Endothelial cell of umbilical vein (primary cell): ENCODE measurements around the gene IQCE. TPM values are rescaled to one million over a fixed set of nuclear protein-coding genes. Genes with fewer than 3 reads are reported as not detected.

Experiments
- BruUV-seq: library from RNA; stranded (reverse); fragments of 400-500 nt; replicated peaks from 2 replicates; lab custom pipeline; 2021; lab: Mats Ljungman, UMichigan
- CTCF ChIA-PET: fragments of 300-600, 350-600 bp; sonication (Branson Sonifier 250); formaldehyde crosslinking; loops from one replicate; lab custom pipeline; 2021; ENCODE audit warnings: antibody characterized with exemption, inconsistent platforms; lab: Charles Lee
- POLR2A ChIA-PET: fragments of 300-600, 350-600 bp; sonication (Branson Sonifier 250); formaldehyde crosslinking; loops from one replicate; lab custom pipeline; 2021; ENCODE audit warnings: antibody characterized with exemption, inconsistent platforms; lab: Charles Lee
- DNase-seq: peaks from one replicate; pipeline ENCODE4 v3.0.0-alpha.2; 2011; ENCODE audit warnings: low read depth, low spot score
- FAIRE-seq: peaks from 2 replicates; lab custom pipeline; 2011; peaks lifted over from hg19 to GRCh38; lab: Jason Lieb, UNC
- H2AFZ ChIP-seq: 2 replicates; pipeline ENCODE4 v1.6.0; 2012; ENCODE audit warnings: low read depth, low read length, control low read depth, inconsistent platforms
- H3K27ac ChIP-seq: 2 replicates; pipeline ENCODE4 v1.5.1; 2011; ENCODE audit warnings: low read depth, mild to moderate bottlenecking, control low read depth, low read length, moderate library complexity; ENCODE audit not compliant: insufficient read depth
- H3K27me3 ChIP-seq, 2 experiments: 2 replicates each; pipeline versions ENCODE4 v1.6.0 to v1.6.1; 2011; ENCODE audit warnings: low read length in 2 of 2, mixed read lengths in 1 of 2; ENCODE audit not compliant: control insufficient read depth in 2 of 2, insufficient read depth in 2 of 2
- H3K36me3 ChIP-seq, 2 experiments: 2 replicates in 1 of 2; 3 replicates in 1 of 2; pipeline ENCODE4 v1.5.1; 2011; ENCODE audit warnings: low read length in 2 of 2, mild to moderate bottlenecking in 1 of 2, moderate library complexity in 1 of 2; ENCODE audit not compliant: control insufficient read depth in 2 of 2, insufficient read depth in 2 of 2; ENCODE audit errors: extremely low read depth in 1 of 2
- H3K4me1 ChIP-seq: 3 replicates; pipeline ENCODE4 v1.5.1; 2011; ENCODE audit warnings: mild to moderate bottlenecking, low read length; ENCODE audit not compliant: control insufficient read depth, insufficient read depth; ENCODE audit errors: extremely low read depth
- H3K4me2 ChIP-seq: 2 replicates; pipeline ENCODE4 v1.6.1; 2011; ENCODE audit warnings: low read length, control low read depth, mixed read lengths; ENCODE audit not compliant: insufficient read depth
- H3K4me3 ChIP-seq, 3 experiments: fragments of 200-600 bp in 1 of 3; sonication (generic), shearing (Covaris generic) in 1 of 3; replicated peaks in 1 of 3; 2 replicates each; pipeline ENCODE4 v1.5.1; 2011 to 2016; ENCODE audit warnings: control low read depth in 3 of 3, low read length in 3 of 3, mild to moderate bottlenecking in 2 of 3, inconsistent platforms in 1 of 3, low read depth in 1 of 3, moderate library complexity in 1 of 3; ENCODE audit not compliant: insufficient read depth in 1 of 3
- H3K79me2 ChIP-seq: 2 replicates; pipeline ENCODE4 v1.6.0; 2012; ENCODE audit warnings: low read length, inconsistent platforms; ENCODE audit not compliant: control insufficient read depth, insufficient read depth
- H3K9ac ChIP-seq: replicated peaks from 2 replicates; pipeline ENCODE3; 2011; ENCODE audit warnings: low read length, control low read depth; ENCODE audit not compliant: insufficient read depth; ENCODE audit errors: extremely low read depth
- H3K9me1 ChIP-seq: replicated peaks from 3 replicates; pipeline ENCODE4 v1.6.0; 2011; ENCODE audit warnings: mild to moderate bottlenecking, low read length; ENCODE audit not compliant: control insufficient read depth, insufficient read depth; ENCODE audit errors: extremely low read depth
- H3K9me3 ChIP-seq: replicated peaks from 2 replicates; pipeline ENCODE4 v1.5.1; 2012; ENCODE audit warnings: low read length, inconsistent platforms; ENCODE audit not compliant: control insufficient read depth, insufficient read depth
- H4K20me1 ChIP-seq: replicated peaks from 2 replicates; pipeline ENCODE3; 2011; ENCODE audit warnings: mild to moderate bottlenecking, low read length; ENCODE audit not compliant: control insufficient read depth, insufficient read depth; ENCODE audit errors: extremely low read depth
- CTCF ChIP-seq, 2 donors: IDR thresholded peaks; 1 replicate in 1 of 2; 2 replicates in 1 of 2; pipeline ENCODE4 v1.5.1; 2011; ENCODE audit warnings: low read length in 2 of 2, mild to moderate bottlenecking in 2 of 2, moderate library complexity in 2 of 2, control low read depth in 1 of 2, inconsistent platforms in 1 of 2, low read depth in 1 of 2; ENCODE audit not compliant: insufficient read depth in 1 of 2; ENCODE audit errors: extremely low read depth in 1 of 2
- EZH2 ChIP-seq: IDR thresholded peaks from 2 replicates; pipeline ENCODE4 v1.6.1; 2012; ENCODE audit warnings: borderline replicate concordance, low read depth, mild to moderate bottlenecking, moderate library complexity, low read length, inconsistent platforms; ENCODE audit not compliant: severe bottlenecking
- FOS ChIP-seq: IDR thresholded peaks from 2 replicates; pipeline ENCODE4 v1.6.1; 2011; ENCODE audit warnings: mild to moderate bottlenecking, low read length, moderate library complexity, borderline replicate concordance; ENCODE audit not compliant: insufficient read depth
- GATA2 ChIP-seq: IDR thresholded peaks from 2 replicates; pipeline ENCODE4 v1.7.0; 2011; ENCODE audit warnings: low read depth, mild to moderate bottlenecking, moderate library complexity, mixed read lengths, low read length; ENCODE audit not compliant: insufficient read length, insufficient read depth
- JUN ChIP-seq: IDR thresholded peaks from 2 replicates; pipeline ENCODE4 v1.6.1; 2011; ENCODE audit warnings: borderline replicate concordance, low read depth; ENCODE audit not compliant: insufficient read length, insufficient read depth
- MAX ChIP-seq: IDR thresholded peaks from 2 replicates; pipeline ENCODE4 v1.6.1; 2011; ENCODE audit not compliant: insufficient read depth, insufficient read length
- MYC ChIP-seq: IDR thresholded peaks from one replicate; pipeline ENCODE4 v1.6.1; 2011; ENCODE audit warnings: mild to moderate bottlenecking, low read depth, low read length
- POLR2A ChIP-seq: IDR thresholded peaks from 2 replicates; pipeline ENCODE4 v1.6.1; 2012; ENCODE audit warnings: low read depth, mild to moderate bottlenecking, control low read depth, low read length
- POLR2AphosphoS5 ChIP-seq: IDR thresholded peaks from 2 replicates; pipeline ENCODE4 v1.6.1; 2012; ENCODE audit warnings: low read depth, mild to moderate bottlenecking, control low read depth, low read length, moderate library complexity; ENCODE audit not compliant: insufficient read depth
- dilution Hi-C: fragments of 300-500 bp; cut with MboI; formaldehyde crosslinking; loops from one replicate; pipeline ENCODE4 v1.15.0; 2019; ENCODE audit warnings: low sequenced_read_pairs; ENCODE audit not compliant: extremely low pct_ligation_motif_present
- intact Hi-C: fragments of 100-400 bp; cut with micrococcal nuclease; formaldehyde crosslinking; loops from one replicate; pipeline ENCODE4 v1.10.0; 2022
- polyA plus RNA-seq, 4 experiments: library from polyadenylated mRNA; depleted of rRNA in 3 of 4; stranded (reverse) in 3 of 4; unstranded in 1 of 4; fragments of >200 nt; gene quantifications; 2 replicates each; pipeline versions ENCODE4 v1.2.1 to v1.2.3, GENCODE V29; 2011 to 2012; ENCODE audit warnings: missing spikeins in 1 of 4
- total RNA-seq: library from RNA; stranded (reverse); gene quantifications from 2 replicates; pipeline ENCODE4 v1.2.3, GENCODE V29; 2021

Gene IQCE
- total and polyA plus RNA-seq, 2 donors (not counting 3 experiments of a cell fraction or from before 2014, with no cell fraction given): 4.9 to 14.5 TPM

- Histone ChIP-seq H3K27me3 (no peaks in the 10 kb centered on the region), H3K9me3 (no peaks in the 10 kb centered on the region), H3K4me1 (peaks cover 40% of the 10 kb centered on the region), H4K20me1 (no peaks in the 10 kb centered on the region), H3K27ac (peak overlapping the region; percentile 60), H3K4me2 (peak overlapping the region; percentile 2), H3K9me1 (no peaks in the 10 kb centered on the region), H3K79me2 (peaks cover 45% of the 10 kb centered on the region), H3K36me3 (peaks cover 15 to 27% of the 10 kb centered on the region in 2 experiments), H2AFZ (no peak overlapping the region), H3K9ac (peak overlapping the region; percentile 8), H3K4me3 (no peak overlapping the region)
- dilution Hi-C loops: no loop called here
- peak; percentile 80 for FAIRE-seq
- no TSS peak for BruUV-seq
- CTCF ChIA-PET: interaction anchor here (1.1 to 5.4 kb wide), 3 partner anchors 9 to 38 kb away, joined by 3 to 55 read pairs (median 3); no protein-coding TSS in a partner anchor
- POLR2A ChIA-PET: no interaction called here
- DNase-seq: no peak
- TF ChIP-seq MYC (no peak), EZH2 (no peak), POLR2AphosphoS5 (no peak), MAX (no peak), GATA2 (no peak), CTCF (IDR thresholded peaks at IDR 0.05; ENCODE audit: extremely low read depth in 1 of 2, insufficient read depth in 1 of 2, low read depth in 1 of 2, low read length in 2 of 2) (no peak), FOS (no peak), JUN (no peak), POLR2A (no peak)
- intact Hi-C loops: no loop called here
Measured at GRCh38 chr7:2645274-2645868, 86.6 kb downstream of the IQCE start.
